DND-41 (cell line): ENCODE data around the gene SMG6.

Experiments used
- ATAC-seq: fragments of 200-7000 bp; cut with Tn5 transposase; 3 replicates; pipeline ENCODE4 v1.9.1; 2021; ENCODE audit warnings: low read depth; ENCODE audit not compliant: insufficient read depth
- DNase-seq: peaks from one replicate; pipeline ENCODE4 v3.0.0-alpha.2; 2020
- H2AFZ ChIP-seq: 2 replicates; pipeline ENCODE4 v1.6.0; 2012; ENCODE audit warnings: low read depth, low read length
- H3K27ac ChIP-seq: 2 replicates; pipeline ENCODE4 v1.5.1; 2012; ENCODE audit warnings: low read length, inconsistent platforms
- H3K27me3 ChIP-seq: fragments of 200-600 bp; sonication (generic); 2 replicates; pipeline ENCODE4 v1.6.0; 2012; ENCODE audit warnings: low read length, mild to moderate bottlenecking, inconsistent platforms; ENCODE audit not compliant: insufficient read depth, poor library complexity
- H3K36me3 ChIP-seq: 2 replicates; pipeline ENCODE4 v1.5.1; 2012; ENCODE audit warnings: low read length, inconsistent platforms; ENCODE audit not compliant: insufficient read depth
- H3K4me1 ChIP-seq: 2 replicates; pipeline ENCODE4 v1.5.1; 2012; ENCODE audit warnings: mild to moderate bottlenecking, low read length; ENCODE audit not compliant: insufficient read depth
- H3K4me2 ChIP-seq: 2 replicates; pipeline ENCODE4 v1.6.0; 2012; ENCODE audit warnings: mild to moderate bottlenecking, moderate library complexity, low read length, inconsistent platforms; ENCODE audit not compliant: insufficient read depth
- H3K4me3 ChIP-seq, 2 experiments: fragments of 200-600 bp in 1 of 2; shearing (Covaris generic) in 1 of 2; 2 replicates each; pipeline ENCODE4 v1.5.1; 2012 to 2016; ENCODE audit warnings: inconsistent platforms in 2 of 2, low read length in 2 of 2, mild to moderate bottlenecking in 2 of 2, low read depth in 1 of 2, moderate library complexity in 1 of 2
- H3K79me2 ChIP-seq: 2 replicates; pipeline ENCODE4 v1.6.0; 2012; ENCODE audit warnings: low read length, inconsistent platforms; ENCODE audit not compliant: insufficient read depth
- H3K9ac ChIP-seq: 2 replicates; pipeline ENCODE4 v1.6.0; 2012; ENCODE audit warnings: low read depth, mild to moderate bottlenecking, inconsistent platforms, low read length, moderate library complexity
- H3K9me3 ChIP-seq: 2 replicates; pipeline ENCODE4 v1.5.1; 2012; ENCODE audit warnings: low read length, moderate library complexity, mild to moderate bottlenecking, inconsistent platforms; ENCODE audit not compliant: insufficient read depth, severe bottlenecking
- H4K20me1 ChIP-seq: 2 replicates; pipeline ENCODE4 v1.6.0; 2012; ENCODE audit warnings: low read length; ENCODE audit not compliant: insufficient read depth
- EZH2 ChIP-seq: IDR thresholded peaks from 3 replicates; pipeline ENCODE4 v1.6.1; 2012; ENCODE audit warnings: borderline replicate concordance, low read depth, mild to moderate bottlenecking, moderate library complexity, low read length, inconsistent platforms; ENCODE audit not compliant: severe bottlenecking
- TF ChIP-seq, protein P1 (sequence below): IDR thresholded peaks from 2 replicates; pipeline ENCODE4 v1.5.1; 2012; ENCODE audit warnings: borderline replicate concordance, low read length, moderate library complexity, mild to moderate bottlenecking; ENCODE audit not compliant: poor library complexity, severe bottlenecking; ENCODE audit errors: extremely low read depth

Gene SMG6

DNA sequence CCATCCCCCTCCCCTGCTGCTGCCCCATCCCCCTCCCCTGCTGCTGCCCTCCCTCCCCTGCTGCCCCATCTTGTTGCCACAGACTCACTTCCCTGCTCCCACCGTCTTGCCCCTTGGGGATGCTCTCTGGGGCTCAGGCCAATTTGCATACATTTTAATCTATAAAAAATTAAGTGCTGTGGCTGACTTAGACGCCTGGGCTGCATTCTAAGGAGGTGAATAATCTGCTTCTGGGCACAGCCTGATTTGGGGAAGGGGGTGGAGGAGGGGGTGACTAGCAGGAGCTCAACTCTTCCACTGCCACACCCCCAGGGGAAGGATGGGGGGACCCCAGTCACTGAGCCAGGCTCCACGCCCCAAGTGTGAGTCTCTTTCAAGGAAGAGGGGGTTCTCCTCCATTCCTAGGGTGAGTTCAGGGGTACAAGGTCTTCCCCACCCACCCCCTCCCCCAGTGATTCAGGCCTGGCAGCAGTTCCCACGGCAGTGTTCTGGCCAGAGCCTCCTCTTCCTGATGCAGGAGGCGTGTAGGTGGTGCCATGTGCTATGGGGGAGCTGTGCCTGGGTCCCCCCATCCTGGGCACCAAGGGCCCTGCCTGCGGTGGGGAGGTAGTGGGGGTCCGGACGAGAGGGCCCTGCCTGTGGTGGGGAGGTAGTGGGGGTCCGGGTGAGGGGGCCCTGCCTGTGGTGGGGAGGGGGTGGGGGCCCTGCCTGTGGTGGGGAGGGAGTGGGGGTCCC is 268.6 kb downstream of the SMG6 start:
- Histone ChIP-seq H3K4me2 (no peak overlapping the region), H3K4me3 (no peak overlapping the region), H3K27ac (no peak overlapping the region)

GRCh38 chr17:2034157-2034556 is 269.4 kb downstream of the SMG6 start:
- Histone ChIP-seq H3K4me3 (no peak overlapping the region), H3K36me3 (peaks cover 39% of the 10 kb centered on the region), H3K27me3 (no peaks in the 10 kb centered on the region), H3K4me2 (no peak overlapping the region), H3K27ac (no peak overlapping the region), H4K20me1 (peaks cover 16% of the 10 kb centered on the region; the same call in 1 of the 2 replicates), H2AFZ (no peak overlapping the region), H3K4me1 (peaks cover 26% of the 10 kb centered on the region), H3K9ac (no peak overlapping the region), H3K9me3 (no peaks in the 10 kb centered on the region), H3K79me2 (peaks cover 23% of the 10 kb centered on the region)
- TF ChIP-seq EZH2, result no peak
- TF ChIP-seq, protein P1, sequence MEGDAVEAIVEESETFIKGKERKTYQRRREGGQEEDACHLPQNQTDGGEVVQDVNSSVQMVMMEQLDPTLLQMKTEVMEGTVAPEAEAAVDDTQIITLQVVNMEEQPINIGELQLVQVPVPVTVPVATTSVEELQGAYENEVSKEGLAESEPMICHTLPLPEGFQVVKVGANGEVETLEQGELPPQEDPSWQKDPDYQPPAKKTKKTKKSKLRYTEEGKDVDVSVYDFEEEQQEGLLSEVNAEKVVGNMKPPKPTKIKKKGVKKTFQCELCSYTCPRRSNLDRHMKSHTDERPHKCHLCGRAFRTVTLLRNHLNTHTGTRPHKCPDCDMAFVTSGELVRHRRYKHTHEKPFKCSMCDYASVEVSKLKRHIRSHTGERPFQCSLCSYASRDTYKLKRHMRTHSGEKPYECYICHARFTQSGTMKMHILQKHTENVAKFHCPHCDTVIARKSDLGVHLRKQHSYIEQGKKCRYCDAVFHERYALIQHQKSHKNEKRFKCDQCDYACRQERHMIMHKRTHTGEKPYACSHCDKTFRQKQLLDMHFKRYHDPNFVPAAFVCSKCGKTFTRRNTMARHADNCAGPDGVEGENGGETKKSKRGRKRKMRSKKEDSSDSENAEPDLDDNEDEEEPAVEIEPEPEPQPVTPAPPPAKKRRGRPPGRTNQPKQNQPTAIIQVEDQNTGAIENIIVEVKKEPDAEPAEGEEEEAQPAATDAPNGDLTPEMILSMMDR, result no peak
- DNase-seq (no peak), ATAC-seq (no peak)

More for the DNA sequence above, 268.6 kb downstream of the SMG6 start:
- H3K9ac ChIP-seq, result no peak overlapping the region
- peaks cover 13% of the 10 kb centered on the region; the same call in 1 of the 2 replicates for H4K20me1 ChIP-seq
- H3K4me1 ChIP-seq, result peaks cover 20% of the 10 kb centered on the region
- H2AFZ ChIP-seq, result no peak overlapping the region
- ATAC-seq (no peak), DNase-seq (no peak)
- peaks cover 23% of the 10 kb centered on the region for H3K79me2 ChIP-seq
- H3K27me3 ChIP-seq, result no peaks in the 10 kb centered on the region
- TF ChIP-seq, protein P1, result no peak
- no peak for TF ChIP-seq EZH2
- no peaks in the 10 kb centered on the region for H3K9me3 ChIP-seq
- H3K36me3 ChIP-seq, result peaks cover 44% of the 10 kb centered on the region

GRCh38 chr17:2033153-2033552 is 270.4 kb downstream of the SMG6 start:
- ATAC-seq, result no peak
- H3K9ac ChIP-seq, result no peak overlapping the region

More at GRCh38 chr17:2033153-2033552, 270.4 kb downstream of the SMG6 start:
- DNase-seq, result no peak
- H3K4me3 ChIP-seq, result no peak overlapping the region
- no peaks in the 10 kb centered on the region for H3K27me3 ChIP-seq
- H3K4me1 ChIP-seq, result peaks cover 26% of the 10 kb centered on the region
- no peak overlapping the region for H3K4me2 ChIP-seq
- H3K79me2 ChIP-seq, result peaks cover 23% of the 10 kb centered on the region
- no peak overlapping the region for H2AFZ ChIP-seq
- H3K27ac ChIP-seq, result no peak overlapping the region
- H4K20me1 ChIP-seq, result peaks cover 16% of the 10 kb centered on the region; the same call in 1 of the 2 replicates
- peaks cover 34% of the 10 kb centered on the region for H3K36me3 ChIP-seq
- TF ChIP-seq, protein P1, result no peak
- TF ChIP-seq EZH2, result no peak
- H3K9me3 ChIP-seq, result no peaks in the 10 kb centered on the region
